GM20431 (cell line): ENCODE measurements around the gene RBM22.

ENCODE experiments used
- in situ Hi-C: fragments of 300-500 bp; cut with MseI, MboI; formaldehyde crosslinking; loops from one replicate; pipeline ENCODE4 v1.15.0; 2020; ENCODE audit warnings: low sequenced_read_pairs; ENCODE audit not compliant: unreplicated experiment

RBM22 gene

GRCh38 chr5:150653762-150654556 lies 46.9 kb downstream of the RBM22 start:
- in situ Hi-C loops: no loop called here

- in situ Hi-C loops: no loop called here
These were observed 47.6 kb downstream of the RBM22 start for GRCh38 chr5:150653145-150653761.

DNA sequence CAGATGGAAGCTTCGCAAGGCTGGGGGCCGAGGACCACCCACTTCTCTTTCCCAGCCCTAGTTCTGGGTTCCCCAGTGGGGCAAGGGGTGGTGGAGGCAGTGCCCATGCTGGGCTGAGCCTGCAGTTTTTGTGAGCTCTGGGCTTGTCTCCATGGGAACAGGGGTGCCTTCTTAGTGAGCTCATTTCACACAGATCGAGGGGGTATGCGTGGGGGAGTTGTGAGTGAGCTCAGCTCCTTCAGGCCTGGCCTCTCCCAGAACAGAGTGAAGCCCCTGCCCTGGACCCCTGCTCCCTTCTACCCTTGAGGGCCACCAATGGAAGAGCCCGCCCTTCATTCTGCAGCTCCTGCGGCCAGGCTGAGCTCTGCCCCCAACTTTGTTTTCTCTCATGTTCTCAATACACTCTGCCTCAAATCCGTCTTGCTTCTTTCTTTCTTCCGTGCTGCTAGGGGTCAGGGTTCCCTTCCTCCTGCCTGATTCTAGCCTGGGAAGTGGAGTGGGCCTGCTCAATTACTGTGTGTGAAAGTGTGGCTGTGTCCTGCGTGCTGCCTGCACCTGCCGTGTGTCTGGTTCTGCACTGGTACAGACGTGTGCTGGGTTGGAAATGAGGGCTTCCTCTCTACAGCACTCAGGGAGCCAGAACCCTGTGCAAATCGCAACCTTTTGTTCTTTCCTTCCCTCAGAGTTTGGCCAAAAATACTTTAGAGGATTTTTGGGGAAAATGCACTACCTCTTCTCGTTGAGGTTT lies 48.8 kb downstream of the RBM22 start:
- in situ Hi-C loops: no loop called here

DNA sequence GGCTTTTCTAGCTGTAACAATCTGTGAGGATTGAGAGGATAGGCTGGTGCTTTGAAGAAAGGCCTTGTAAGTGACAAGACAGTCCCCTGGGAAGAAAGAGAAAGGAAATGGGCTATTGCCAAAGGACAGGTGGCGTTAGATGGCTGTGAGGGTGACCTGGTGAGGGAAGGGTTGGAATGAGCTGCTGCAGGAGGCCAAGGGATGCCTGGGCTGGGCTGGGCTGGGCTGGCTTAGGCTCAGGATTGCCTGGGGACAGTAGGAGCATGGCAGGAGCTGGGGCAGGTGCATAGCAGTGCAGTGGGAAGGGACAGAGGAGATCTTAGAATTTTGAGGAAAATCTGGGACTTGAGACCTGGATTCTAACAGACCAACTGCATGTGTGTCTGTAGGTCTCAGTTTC lies 49.5 kb downstream of the RBM22 start:
- in situ Hi-C loops: no loop called here

DNA sequence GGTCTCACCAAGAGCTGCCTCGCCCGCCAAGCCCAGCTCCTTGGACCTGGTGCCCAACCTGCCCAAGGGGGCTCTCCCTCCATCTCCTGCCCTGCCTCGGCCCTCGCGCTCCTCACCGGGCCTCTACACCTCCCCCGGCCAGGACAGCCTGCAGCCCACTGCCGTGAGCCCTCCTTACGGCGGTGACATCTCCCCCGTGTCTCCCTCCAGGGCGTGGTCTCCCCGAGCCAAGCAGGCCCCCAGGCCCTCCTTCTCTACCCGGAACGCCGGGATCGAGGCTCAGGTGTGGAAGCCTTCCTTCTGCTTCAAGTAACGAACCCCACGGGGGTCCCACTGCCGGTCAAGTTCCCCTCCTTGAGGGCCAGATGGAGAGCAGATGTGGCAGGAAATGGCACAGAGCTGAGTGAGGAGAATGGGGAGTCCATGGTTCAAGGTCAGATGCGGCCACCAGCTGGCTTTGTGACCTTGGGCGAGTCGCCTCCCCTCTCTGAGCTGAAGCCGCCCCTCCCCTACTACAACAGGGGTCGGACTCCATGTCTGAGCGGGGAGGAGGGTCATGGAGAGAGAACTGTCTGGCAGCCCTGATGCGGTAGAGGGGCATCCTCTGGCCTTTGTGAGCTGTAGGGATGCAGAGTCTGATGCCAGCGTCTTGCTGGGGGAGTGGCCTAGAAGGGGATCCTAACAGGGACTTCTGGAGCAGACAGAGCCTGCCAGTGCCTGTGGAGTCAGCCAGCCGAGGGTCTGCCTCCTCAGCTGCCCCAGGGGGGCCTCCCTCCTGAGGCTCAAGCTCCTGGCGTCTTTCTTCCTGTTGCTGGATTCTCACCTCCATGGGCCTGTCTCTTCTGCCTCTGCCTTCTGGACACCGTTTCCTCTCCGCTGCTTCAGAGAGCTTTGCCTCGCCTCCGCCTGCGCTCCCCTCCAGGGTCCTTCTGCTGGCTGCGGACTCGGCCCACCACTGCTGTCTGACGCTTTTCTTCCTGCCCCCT lies 50.5 kb downstream of the RBM22 start:
- in situ Hi-C loops: no loop called here

GRCh38 chr5:150649108-150650020 lies 51.5 kb downstream of the RBM22 start:
- in situ Hi-C loops: loop anchor here (10.0 kb wide), 1 partner anchor 85 kb away; no protein-coding TSS in a partner anchor

DNA sequence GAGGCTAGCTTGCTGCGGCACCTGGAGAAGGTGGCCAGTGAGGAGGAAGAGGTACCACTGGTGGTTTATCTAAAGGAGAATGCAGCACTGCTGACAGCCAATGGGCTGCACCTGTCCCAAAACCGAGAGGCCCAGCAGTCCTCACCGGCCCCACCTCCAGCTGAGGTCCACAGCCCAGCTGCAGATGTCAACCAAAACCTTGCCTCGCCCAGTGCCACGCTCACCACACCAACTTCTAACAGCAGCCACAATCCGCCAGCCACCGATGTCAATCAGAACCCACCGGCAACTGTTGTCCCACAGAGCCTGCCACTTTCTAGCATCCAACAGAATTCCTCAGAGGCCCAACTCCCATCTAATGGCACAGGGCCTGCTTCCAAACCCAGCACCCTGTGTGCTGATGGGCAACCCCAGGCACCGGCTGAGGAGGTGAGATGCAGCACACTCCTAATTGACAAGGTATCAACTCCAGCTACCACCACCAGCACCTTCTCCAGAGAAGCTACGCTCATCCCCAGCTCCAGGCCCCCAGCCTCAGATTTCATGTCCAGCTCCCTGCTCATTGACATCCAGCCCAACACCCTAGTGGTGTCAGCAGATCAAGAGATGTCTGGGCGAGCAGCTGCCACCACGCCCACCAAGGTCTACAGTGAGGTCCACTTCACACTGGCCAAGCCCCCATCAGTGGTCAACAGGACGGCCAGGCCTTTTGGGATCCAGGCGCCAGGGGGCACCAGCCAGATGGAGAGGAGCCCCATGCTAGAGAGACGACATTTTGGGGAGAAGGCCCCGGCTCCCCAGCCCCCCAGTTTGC lies 52.4 kb downstream of the RBM22 start:
- in situ Hi-C loops: loop anchor here (10.0 kb wide), 1 partner anchor 84 kb away; no protein-coding TSS in a partner anchor

DNA sequence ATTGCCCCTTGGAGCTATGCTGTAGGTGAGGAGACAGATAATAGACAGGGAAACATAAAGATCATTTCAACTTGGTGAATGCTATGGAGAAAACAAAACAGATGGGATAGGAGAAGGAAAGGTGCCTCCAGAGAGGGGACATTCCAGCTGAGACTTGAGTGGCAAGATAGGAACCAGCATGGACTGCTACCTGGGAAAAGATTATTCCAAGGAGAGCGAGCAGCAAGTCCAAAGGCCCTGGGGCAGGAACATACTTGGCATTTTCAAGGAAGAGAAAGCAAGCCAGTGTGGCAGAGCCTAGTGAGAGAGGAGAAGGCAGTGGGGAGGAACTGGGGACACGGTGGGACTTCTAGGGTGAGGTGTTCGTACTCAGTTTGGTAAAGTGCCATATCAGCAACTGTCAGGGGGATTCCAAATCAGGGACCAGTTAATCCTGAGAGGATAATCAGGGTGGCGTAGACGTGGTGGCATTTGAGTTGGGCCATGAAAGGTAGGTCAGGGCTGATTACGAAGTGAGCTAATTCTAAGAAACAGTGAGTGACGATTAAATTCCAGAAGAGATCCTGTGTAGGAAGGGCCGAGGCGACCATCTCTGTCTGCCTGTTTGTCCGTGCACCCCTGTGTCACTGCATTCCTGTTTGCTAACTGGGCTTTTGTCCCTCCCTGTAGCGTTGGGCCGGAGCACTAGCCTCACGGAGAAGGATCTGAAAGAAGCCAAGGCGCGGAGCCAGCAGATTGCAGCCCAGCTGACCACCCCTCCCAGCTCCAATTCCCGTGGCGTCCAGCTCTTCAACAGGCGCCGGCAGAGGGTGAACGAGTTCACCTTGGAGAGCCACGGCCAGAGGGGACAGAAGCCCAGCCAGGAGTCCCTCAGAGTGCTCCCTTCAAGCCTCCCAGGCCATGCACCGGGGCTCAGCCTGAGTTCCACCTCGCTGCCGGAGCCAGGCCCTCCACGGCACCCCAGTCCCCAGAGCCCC lies 53.3 kb downstream of the RBM22 start:
- in situ Hi-C loops: loop anchor here (10.0 kb wide), 1 partner anchor 83 kb away; no protein-coding TSS in a partner anchor

- in situ Hi-C loops: loop anchor here (10.0 kb wide), 1 partner anchor 80 kb away; no protein-coding TSS in a partner anchor
These were observed 55.7 kb downstream of the RBM22 start for GRCh38 chr5:150645070-150645700.

DNA sequence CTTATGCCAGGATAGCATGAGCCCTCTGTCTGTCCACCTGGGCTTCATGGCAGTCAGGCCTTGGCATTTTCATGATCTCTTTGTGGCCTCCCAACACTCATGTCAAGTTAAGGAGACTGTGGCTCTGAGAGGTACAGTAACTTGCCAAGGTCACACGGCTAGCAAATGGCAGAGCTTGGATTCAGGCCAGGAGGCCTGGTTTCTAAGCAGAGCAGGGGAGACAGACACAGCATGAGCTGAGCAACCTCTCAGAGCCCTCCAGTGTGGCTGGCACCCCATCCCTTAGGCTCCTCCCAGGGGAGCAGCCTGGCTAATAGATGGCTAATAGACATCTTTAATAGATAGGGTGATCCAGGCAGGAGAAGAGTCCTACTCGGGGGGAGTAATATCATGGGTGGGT lies 56.3 kb downstream of the RBM22 start:
- in situ Hi-C loops: loop anchor here (10.0 kb wide), 1 partner anchor 80 kb away; no protein-coding TSS in a partner anchor

- in situ Hi-C loops: loop anchor here (10.0 kb wide), 1 partner anchor 79 kb away; no protein-coding TSS in a partner anchor
These were observed 56.8 kb downstream of the RBM22 start for GRCh38 chr5:150644058-150644457.

- in situ Hi-C loops: loop anchor here (10.0 kb wide), 1 partner anchor 78 kb away; no protein-coding TSS in a partner anchor
These were observed 57.7 kb downstream of the RBM22 start for GRCh38 chr5:150642991-150643710.

DNA sequence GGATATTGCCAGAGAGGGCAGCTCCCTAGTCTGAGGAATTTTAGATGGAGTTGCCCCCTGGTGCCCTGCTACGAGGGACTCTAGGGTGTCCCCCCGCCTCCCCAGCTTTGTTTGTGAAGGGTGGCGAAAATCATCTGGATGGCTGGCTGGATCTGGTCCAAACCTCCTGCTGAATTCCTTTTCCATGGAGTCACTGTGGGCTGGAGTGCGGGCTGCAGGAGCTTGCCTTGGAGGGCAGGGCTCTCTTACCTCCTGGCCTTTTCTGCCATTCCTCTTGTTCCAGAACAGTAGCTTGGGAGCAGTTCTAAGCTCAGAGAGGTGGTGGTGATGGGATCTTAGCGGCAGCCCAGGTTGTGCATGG lies 58.3 kb downstream of the RBM22 start:
- in situ Hi-C loops: loop anchor here (10.0 kb wide), 1 partner anchor 78 kb away; no protein-coding TSS in a partner anchor

DNA sequence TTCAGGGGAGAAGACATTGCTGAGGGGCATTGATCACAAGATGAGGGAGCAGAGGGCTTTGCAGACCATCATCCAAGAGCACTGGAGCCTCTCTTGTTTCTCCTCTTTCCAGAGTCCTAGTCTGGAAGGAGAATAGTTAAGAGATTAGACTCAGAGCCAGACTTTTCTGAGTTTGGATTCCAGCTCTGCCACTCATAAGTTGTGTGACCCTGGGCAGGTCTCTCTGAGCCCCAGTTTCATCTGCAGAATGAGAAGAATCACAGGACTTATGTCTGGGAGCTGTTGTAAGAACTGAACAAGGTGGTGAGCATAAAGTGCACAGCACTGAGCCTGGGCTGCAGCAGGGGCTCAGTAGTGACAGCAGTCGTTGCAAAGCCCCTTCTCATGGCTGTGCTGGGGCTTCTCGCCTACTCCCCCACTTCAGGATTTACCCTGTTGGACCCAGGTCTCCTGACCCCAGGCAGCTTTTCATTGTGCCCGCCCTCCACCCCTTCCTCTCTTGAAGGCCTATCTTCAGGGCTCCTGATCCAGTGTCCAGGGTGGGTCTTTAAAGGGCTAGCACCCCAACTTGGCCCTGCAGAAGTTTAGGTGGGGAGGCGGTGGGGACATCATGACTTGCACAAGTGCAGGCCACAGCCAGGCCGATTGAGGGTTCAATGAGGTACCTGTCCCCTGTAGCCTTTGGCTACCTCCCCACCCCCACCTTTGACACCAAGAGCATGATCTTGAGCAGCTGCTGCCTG lies 58.9 kb downstream of the RBM22 start:
- in situ Hi-C loops: loop anchor here (10.0 kb wide), 1 partner anchor 77 kb away; no protein-coding TSS in a partner anchor
